ENCODE data around the gene ADAM12.
"Not testable (repeated sequence)": the region's sequence is repeated elsewhere in the genome, so short reads cannot be mapped to it uniquely, and the experiment has no call there.

The ADAM12 gene

GRCh38 chr10:126052171-126052570 is 336.1 kb downstream of the ADAM12 start:
- no peak overlapping the region for H3K27ac ChIP-seq (ENCODE audit: insufficient read depth, low read depth, low read length, poor library complexity, severe bottlenecking)
- no peak overlapping the region for H3K4me3 ChIP-seq (ENCODE audit: insufficient read depth, low read depth, low read length)
- 91 to 93% methylated on average over 1 to 2 of the region's 2 CpGs for WGBS, 2 experiments

GRCh38 chr10:126049759-126050700 is 338.2 kb downstream of the ADAM12 start:
- Histone ChIP-seq H3K27me3 (ENCODE audit: control insufficient read depth, insufficient read depth, low read length, poor library complexity, severe bottlenecking) (no peaks in the 10 kb centered on the region), H3K36me3 (ENCODE audit: control insufficient read depth, insufficient read depth, low read length) (no peaks in the 10 kb centered on the region), H3K4me3 (ENCODE audit: insufficient read depth, low read depth, low read length) (no peak overlapping the region), H3K4me1 (ENCODE audit: control insufficient read depth, insufficient read depth, low read length) (no peaks in the 10 kb centered on the region), H3K27ac (ENCODE audit: insufficient read depth, low read depth, low read length, poor library complexity, severe bottlenecking) (no peak overlapping the region), H3K9me3 (ENCODE audit: control insufficient read depth, low read length) (no peaks in the 10 kb centered on the region)
- 90 to 93% methylated on average over 13 of the region's 13 CpGs for WGBS, 2 experiments

More at GRCh38 chr10:126052171-126052570, 336.1 kb downstream of the ADAM12 start:
- no peaks in the 10 kb centered on the region for H3K27me3 ChIP-seq (ENCODE audit: control insufficient read depth, insufficient read depth, low read length, poor library complexity, severe bottlenecking)
- no peaks in the 10 kb centered on the region for H3K4me1 ChIP-seq (ENCODE audit: control insufficient read depth, insufficient read depth, low read length)
- no peaks in the 10 kb centered on the region for H3K36me3 ChIP-seq (ENCODE audit: control insufficient read depth, insufficient read depth, low read length)
- no peaks in the 10 kb centered on the region for H3K9me3 ChIP-seq (ENCODE audit: control insufficient read depth, low read length)

GRCh38 chr10:126047749-126048148 is 340.5 kb downstream of the ADAM12 start:
- H3K9me3 ChIP-seq (ENCODE audit: control insufficient read depth, low read length); H3K4me3 ChIP-seq (ENCODE audit: insufficient read depth, low read depth, low read length); H3K36me3 ChIP-seq (ENCODE audit: control insufficient read depth, insufficient read depth, low read length); H3K4me1 ChIP-seq (ENCODE audit: control insufficient read depth, insufficient read depth, low read length); H3K27me3 ChIP-seq (ENCODE audit: control insufficient read depth, insufficient read depth, low read length, poor library complexity, severe bottlenecking); H3K27ac ChIP-seq (ENCODE audit: insufficient read depth, low read depth, low read length, poor library complexity, severe bottlenecking): not testable (repeated sequence)
- 100% methylated on average over 1 of the region's 1 CpG; no CpG with 5 or more reads in 1 of the 2 experiments for WGBS, 2 experiments

- Histone ChIP-seq H3K27ac (ENCODE audit: insufficient read depth, low read depth, low read length, poor library complexity, severe bottlenecking) (no peak overlapping the region), H3K9me3 (ENCODE audit: control insufficient read depth, low read length) (no peaks in the 10 kb centered on the region), H3K36me3 (ENCODE audit: control insufficient read depth, insufficient read depth, low read length) (no peaks in the 10 kb centered on the region), H3K4me1 (ENCODE audit: control insufficient read depth, insufficient read depth, low read length) (peaks cover 2% of the 10 kb centered on the region), H3K4me3 (ENCODE audit: insufficient read depth, low read depth, low read length) (no peak overlapping the region), H3K27me3 (ENCODE audit: control insufficient read depth, insufficient read depth, low read length, poor library complexity, severe bottlenecking) (no peaks in the 10 kb centered on the region)
- 92 to 98% methylated on average over 5 of the region's 5 CpGs for WGBS, 2 experiments
Measured at GRCh38 chr10:126046831-126047230, 341.4 kb downstream of the ADAM12 start.

- no peak overlapping the region for H3K27ac ChIP-seq (ENCODE audit: insufficient read depth, low read depth, low read length, poor library complexity, severe bottlenecking)
- H3K4me1 ChIP-seq (ENCODE audit: control insufficient read depth, insufficient read depth, low read length) = peaks cover 2% of the 10 kb centered on the region
- H3K4me3 ChIP-seq (ENCODE audit: insufficient read depth, low read depth, low read length) = no peak overlapping the region
- WGBS, 2 experiments = 90 to 97% methylated on average over 3 of the region's 3 CpGs
- no peaks in the 10 kb centered on the region for H3K36me3 ChIP-seq (ENCODE audit: control insufficient read depth, insufficient read depth, low read length)
- H3K9me3 ChIP-seq (ENCODE audit: control insufficient read depth, low read length) = no peaks in the 10 kb centered on the region
- H3K27me3 ChIP-seq (ENCODE audit: control insufficient read depth, insufficient read depth, low read length, poor library complexity, severe bottlenecking) = no peaks in the 10 kb centered on the region
Measured at GRCh38 chr10:126045861-126046260, 342.4 kb downstream of the ADAM12 start.

DNA sequence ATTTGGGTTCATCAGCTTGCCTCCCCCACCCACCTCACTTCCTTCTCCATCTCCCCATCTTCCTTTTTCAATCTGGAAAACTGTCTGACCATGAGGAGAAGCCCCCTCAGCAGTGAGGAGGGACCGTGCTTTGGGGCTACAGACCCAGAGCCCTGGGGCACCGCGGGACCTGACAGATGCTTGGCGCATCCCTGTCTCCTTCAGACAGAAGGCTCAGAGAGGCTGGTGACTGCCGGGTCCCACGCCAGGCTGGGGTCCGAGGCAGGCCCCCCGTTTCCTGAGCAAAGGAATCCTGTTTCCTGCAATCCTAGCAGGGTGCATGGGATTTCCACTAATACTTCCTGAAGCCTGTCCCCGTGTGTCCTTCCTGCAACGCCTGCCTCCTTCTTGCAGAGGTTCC is 344.9 kb downstream of the ADAM12 start:
- WGBS, 2 experiments = 94 to 97% methylated on average over 10 of the region's 10 CpGs
- no peak overlapping the region for H3K4me3 ChIP-seq (ENCODE audit: insufficient read depth, low read depth, low read length)
- no peaks in the 10 kb centered on the region for H3K27me3 ChIP-seq (ENCODE audit: control insufficient read depth, insufficient read depth, low read length, poor library complexity, severe bottlenecking)
- H3K36me3 ChIP-seq (ENCODE audit: control insufficient read depth, insufficient read depth, low read length) = no peaks in the 10 kb centered on the region
- H3K9me3 ChIP-seq (ENCODE audit: control insufficient read depth, low read length) = no peaks in the 10 kb centered on the region
- H3K4me1 ChIP-seq (ENCODE audit: control insufficient read depth, insufficient read depth, low read length) = peaks cover 2% of the 10 kb centered on the region
- H3K27ac ChIP-seq (ENCODE audit: insufficient read depth, low read depth, low read length, poor library complexity, severe bottlenecking) = no peak overlapping the region

- 94% methylated on average over 10 of the region's 10 CpGs for WGBS, 2 experiments
- no peak overlapping the region for H3K4me3 ChIP-seq (ENCODE audit: insufficient read depth, low read depth, low read length)
- peaks cover 2% of the 10 kb centered on the region for H3K4me1 ChIP-seq (ENCODE audit: control insufficient read depth, insufficient read depth, low read length)
- no peak overlapping the region for H3K27ac ChIP-seq (ENCODE audit: insufficient read depth, low read depth, low read length, poor library complexity, severe bottlenecking)
- no peaks in the 10 kb centered on the region for H3K36me3 ChIP-seq (ENCODE audit: control insufficient read depth, insufficient read depth, low read length)
- no peaks in the 10 kb centered on the region for H3K27me3 ChIP-seq (ENCODE audit: control insufficient read depth, insufficient read depth, low read length, poor library complexity, severe bottlenecking)
- no peaks in the 10 kb centered on the region for H3K9me3 ChIP-seq (ENCODE audit: control insufficient read depth, low read length)
Measured at GRCh38 chr10:126042906-126043305, 345.4 kb downstream of the ADAM12 start.

DNA sequence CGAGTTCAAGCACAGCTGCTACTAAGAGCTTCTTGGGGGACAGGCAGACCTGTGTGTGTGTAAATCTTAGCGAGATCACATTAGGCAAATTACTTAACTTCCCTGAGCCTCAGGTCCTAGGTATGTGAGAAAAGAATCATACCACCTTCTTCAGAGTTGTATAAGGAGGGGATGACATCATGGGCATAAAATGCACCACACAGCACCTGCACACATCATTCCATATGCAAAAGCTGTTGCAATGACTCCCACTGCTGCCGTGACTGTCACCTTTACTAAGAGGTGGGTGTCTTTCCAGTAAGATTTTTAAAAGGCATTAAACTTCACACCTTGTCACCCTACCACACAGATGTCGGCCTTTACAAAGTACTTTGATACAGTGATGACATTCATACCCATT is 345.9 kb downstream of the ADAM12 start:
- no peak overlapping the region for H3K27ac ChIP-seq (ENCODE audit: insufficient read depth, low read depth, low read length, poor library complexity, severe bottlenecking)
- H3K9me3 ChIP-seq (ENCODE audit: control insufficient read depth, low read length) = no peaks in the 10 kb centered on the region
- WGBS, 2 experiments = 88 to 93% methylated on average over 4 of the region's 4 CpGs
- H3K4me1 ChIP-seq (ENCODE audit: control insufficient read depth, insufficient read depth, low read length) = peaks cover 2% of the 10 kb centered on the region
- no peaks in the 10 kb centered on the region for H3K36me3 ChIP-seq (ENCODE audit: control insufficient read depth, insufficient read depth, low read length)
- no peak overlapping the region for H3K4me3 ChIP-seq (ENCODE audit: insufficient read depth, low read depth, low read length)
- H3K27me3 ChIP-seq (ENCODE audit: control insufficient read depth, insufficient read depth, low read length, poor library complexity, severe bottlenecking) = no peaks in the 10 kb centered on the region

- WGBS, 2 experiments = 65 to 67% methylated on average over 12 of the region's 12 CpGs
- H3K27me3 ChIP-seq (ENCODE audit: control insufficient read depth, insufficient read depth, low read length, poor library complexity, severe bottlenecking) = no peaks in the 10 kb centered on the region
- no peak overlapping the region for H3K27ac ChIP-seq (ENCODE audit: insufficient read depth, low read depth, low read length, poor library complexity, severe bottlenecking)
- H3K4me1 ChIP-seq (ENCODE audit: control insufficient read depth, insufficient read depth, low read length) = peaks cover 2% of the 10 kb centered on the region
- no peaks in the 10 kb centered on the region for H3K36me3 ChIP-seq (ENCODE audit: control insufficient read depth, insufficient read depth, low read length)
- no peak overlapping the region for H3K4me3 ChIP-seq (ENCODE audit: insufficient read depth, low read depth, low read length)
- H3K9me3 ChIP-seq (ENCODE audit: control insufficient read depth, low read length) = no peaks in the 10 kb centered on the region
Measured at GRCh38 chr10:126041804-126042231, 346.5 kb downstream of the ADAM12 start.

DNA sequence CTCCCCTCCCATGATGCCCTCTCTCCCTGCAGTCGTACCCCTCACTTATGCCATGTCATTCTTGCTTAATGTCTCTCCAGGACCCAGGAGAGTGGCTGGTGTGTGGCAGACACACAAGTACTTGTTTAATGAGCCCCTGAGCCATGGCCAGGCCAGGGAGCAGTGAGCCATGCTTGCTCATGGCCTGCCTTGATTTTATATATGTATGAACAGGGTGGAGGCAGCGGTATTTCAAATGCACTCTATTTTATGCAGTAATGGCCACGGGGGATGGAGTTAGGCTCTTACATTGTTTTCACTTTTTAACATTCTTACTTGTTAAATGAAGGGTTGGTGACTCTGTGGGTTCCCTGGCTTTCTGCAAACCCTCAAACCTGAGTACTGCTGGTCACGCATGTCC is 347.2 kb downstream of the ADAM12 start:
- H3K27ac ChIP-seq (ENCODE audit: insufficient read depth, low read depth, low read length, poor library complexity, severe bottlenecking) = no peak overlapping the region
- 92 to 93% methylated on average over 3 to 4 of the region's 4 CpGs for WGBS, 2 experiments

More for the DNA sequence above, 347.2 kb downstream of the ADAM12 start:
- Histone ChIP-seq H3K4me1 (ENCODE audit: control insufficient read depth, insufficient read depth, low read length) (peaks cover 2% of the 10 kb centered on the region), H3K4me3 (ENCODE audit: insufficient read depth, low read depth, low read length) (no peak overlapping the region), H3K27me3 (ENCODE audit: control insufficient read depth, insufficient read depth, low read length, poor library complexity, severe bottlenecking) (no peaks in the 10 kb centered on the region), H3K36me3 (ENCODE audit: control insufficient read depth, insufficient read depth, low read length) (no peaks in the 10 kb centered on the region), H3K9me3 (ENCODE audit: control insufficient read depth, low read length) (no peaks in the 10 kb centered on the region)

Measured in ectodermal cell (in vitro differentiated cells).